GM19397 (cell line): ENCODE results near the gene ALK.

Experiments used
- ATAC-seq: cut with Tn5 transposase; IDR thresholded peaks from one replicate; pipeline ENCODE4 v1.9.1; 2021; ENCODE audit warnings: mild to moderate bottlenecking, moderate library complexity; ENCODE audit not compliant: unreplicated experiment

Gene ALK

DNA sequence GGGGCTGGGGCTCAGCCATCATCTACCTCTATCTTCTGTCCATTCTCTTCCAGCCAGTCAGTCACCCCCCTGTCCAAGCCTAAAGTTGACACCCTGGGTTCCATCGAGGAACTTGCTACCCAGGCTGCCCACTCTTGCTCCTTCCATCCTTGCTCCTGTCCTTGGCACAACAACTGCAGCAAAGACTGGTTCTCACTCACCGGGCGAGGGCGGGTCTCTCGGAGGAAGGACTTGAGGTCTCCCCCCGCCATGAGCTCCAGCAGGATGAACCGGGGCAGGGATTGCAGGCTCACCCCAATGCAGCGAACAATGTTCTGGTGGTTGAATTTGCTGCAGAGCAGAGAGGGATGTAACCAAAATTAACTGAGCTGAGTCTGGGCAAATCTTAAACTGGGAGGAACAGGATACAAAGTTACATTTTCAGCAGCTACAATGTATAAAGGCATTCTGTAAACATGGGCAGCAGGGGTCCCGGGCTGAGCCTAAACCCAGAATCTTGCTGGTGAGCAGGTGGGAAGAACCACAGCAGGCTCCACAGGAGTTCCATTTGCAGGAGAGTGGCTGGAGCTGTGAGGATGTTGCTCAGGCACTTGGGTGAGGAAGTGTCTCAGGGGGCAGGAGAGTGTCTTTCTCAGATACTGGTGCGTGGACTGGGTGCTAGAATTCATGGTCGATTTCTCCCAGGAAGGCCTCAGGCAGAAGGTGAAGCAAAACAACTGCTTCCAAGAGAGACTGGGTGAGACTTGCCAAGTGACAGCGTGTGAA lies 700.7 kb downstream of the ALK start:
- no peak for ATAC-seq

DNA sequence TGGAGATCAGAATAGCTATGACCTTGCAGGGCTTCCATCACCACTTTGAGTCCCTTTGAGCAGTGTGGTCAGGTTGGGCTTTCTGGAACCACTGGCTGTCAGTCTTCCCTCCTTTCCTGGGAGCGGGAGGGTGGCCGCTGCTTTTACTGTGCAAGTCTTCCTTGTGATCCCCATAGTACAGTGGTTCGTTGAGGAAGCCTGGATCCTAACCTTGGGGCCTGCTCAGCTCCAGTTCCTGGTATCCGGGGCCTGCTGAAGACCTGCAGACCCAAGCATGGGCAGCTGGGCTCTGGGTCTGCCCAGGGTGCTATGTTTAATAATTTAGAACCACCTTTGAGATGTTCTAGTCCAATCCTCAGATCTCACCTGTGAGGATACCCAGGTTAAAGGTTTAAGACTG lies 702.0 kb downstream of the ALK start:
- ATAC-seq = no peak

DNA sequence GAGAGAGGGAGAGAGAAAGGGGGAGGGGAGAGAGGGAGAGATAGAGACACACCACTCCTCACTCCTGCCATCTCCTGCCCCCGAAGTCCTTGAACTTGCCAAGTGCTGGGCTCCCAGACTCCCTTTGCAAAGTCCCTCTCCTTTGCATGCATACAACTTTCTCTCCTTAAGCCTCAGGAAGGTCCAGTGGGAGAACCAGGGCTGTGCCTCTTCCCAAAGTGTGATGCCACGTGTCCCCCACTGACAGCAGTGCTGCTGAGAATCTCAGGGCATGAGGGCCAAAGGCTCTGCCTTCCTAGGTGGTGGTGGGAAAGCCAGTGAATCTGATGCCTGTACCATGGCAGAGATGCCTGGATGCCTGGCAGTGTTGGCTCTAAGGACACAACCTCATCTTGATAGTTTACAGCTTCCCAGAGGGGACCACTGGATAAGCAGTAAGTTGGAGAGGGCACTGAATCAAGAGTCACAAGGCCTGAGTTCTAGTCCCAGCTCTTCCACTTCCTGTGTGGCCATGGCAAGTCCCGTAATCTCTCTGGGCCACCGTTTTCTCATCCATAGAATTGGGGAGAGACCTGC lies 702.7 kb downstream of the ALK start:
- no peak for ATAC-seq

DNA sequence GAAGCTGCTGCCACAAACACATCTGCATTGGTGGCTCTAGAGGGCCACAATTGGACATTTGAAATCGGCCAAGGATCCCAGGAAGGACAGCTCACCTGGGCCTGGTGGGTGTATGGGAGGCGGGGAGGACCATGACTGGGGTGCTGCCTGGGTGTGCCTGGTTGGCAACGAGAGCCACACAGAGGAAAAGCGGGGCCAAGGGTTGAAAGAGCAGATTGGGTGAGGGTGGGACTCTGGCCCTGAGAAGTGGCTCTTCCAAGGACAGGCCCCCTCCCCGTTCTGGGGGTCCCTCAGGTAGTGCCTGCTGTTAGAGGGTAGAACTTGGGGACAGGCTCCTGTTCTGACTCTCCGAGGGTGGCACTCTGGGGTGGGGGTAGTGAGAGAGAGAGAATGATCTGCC lies 703.3 kb downstream of the ALK start:
- no peak for ATAC-seq

DNA sequence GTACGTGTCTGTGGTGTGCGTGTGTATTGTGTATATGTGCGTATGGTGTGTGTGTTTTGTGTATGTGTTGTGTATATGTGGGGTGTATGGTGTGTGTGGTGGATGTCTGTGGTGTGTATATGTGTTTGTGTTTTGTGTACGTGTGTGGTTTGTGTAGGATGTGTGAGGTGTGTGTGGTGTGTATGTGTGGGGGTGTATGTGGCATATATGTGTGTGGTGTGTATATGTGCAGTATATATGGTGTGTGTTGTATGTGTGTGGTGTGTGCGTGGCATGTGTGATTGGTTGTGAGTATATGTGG lies 704.8 kb downstream of the ALK start:
- no peak for ATAC-seq

DNA sequence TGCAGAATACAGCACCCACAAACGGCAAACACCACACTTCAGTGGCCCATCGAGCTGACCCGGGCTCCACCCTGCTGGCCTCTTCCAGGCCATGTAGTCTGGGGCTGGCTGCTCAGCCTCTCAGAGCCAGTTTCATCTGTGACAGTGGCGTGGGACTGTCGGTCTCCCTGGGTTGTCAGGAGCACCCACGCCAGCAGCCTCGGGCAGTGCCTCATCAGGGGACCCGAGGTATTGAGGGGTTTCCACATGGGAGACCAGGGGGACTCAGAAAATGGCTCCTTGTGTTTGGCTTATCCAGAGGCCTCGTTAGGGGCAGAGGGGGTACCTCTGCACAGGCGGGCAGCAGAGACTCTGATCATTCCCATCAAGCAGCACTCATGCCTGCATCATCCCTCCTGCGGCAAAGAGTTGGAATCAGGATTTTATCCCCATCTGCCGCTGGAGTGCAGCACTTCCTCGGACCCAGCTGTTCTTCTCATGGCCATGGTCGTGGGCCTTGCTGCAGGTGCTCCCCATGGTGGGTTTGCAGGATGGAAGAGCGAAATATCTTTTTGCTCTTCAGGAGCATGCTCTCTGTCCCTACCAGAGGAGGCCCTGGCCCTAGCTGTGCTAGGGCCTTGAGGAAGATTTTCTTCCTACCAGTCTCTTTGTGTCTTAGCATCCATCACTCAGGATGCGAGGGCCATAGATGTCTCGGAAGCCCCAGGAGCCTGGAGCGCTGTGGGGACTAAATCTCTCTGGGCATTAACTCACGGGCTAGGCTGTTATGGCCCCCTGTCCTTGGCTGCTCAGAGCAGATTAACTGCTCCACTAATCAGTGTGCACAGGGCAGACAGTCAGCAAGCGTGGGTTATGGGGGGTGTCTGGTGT lies 705.4 kb downstream of the ALK start:
- no peak for ATAC-seq

DNA sequence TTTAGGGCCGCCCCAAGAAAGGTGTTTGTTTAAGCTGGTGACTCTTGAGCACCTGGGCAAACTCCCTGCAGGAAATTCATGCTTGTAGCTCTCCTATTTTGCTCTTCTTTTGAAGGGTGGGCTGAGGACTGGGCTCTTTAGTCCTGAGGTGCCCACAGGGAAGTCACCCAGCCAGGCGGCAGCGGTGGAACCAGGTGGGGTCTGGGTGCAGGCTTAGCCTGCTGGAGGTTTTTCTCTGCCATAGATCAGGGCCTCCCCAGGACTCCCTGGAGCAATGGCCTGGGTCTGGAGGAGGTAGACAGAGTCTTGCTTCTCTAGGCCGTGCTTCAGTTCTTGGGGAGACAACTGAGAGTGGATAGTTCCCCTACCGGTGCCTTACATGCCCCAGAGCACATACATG lies 706.3 kb downstream of the ALK start:
- ATAC-seq = no peak

DNA sequence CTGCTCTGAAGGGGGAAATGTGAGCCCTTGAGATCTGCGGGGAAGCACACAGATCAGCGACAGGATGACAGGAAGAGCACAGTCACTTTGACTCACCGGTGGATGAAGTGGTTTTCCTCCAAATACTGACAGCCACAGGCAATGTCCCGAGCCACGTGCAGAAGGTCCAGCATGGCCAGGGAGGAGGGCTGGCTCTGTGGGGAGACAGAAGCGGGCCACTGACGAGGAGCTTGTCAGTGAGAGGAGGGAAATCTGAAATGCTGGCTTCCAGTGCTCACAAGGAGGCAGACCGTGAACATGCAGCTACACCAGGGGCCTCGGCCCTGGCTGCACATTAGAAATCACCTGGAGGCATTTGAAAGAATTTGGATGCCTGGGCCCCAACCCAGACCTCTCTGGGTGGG lies 707.5 kb downstream of the ALK start:
- no peak for ATAC-seq

DNA sequence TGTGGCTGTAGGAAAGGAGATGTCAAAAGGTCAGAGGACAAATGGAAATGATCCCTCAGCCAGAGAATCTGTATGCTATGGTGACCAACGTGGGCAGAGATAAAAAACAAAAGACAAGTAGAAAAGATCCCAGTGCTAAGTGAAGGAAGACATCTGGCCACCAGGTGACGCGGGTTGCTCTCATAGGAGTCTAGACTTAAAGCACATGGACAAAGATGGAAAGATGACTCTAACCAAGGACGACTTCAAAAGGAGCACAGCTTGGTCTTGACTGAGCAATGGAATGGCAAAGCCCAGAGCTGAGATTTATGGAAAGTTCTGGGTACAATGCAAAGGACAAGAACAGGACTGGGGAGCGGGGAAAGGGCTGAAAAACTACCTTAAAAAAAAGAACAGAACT lies 709.4 kb downstream of the ALK start:
- ATAC-seq = no peak

DNA sequence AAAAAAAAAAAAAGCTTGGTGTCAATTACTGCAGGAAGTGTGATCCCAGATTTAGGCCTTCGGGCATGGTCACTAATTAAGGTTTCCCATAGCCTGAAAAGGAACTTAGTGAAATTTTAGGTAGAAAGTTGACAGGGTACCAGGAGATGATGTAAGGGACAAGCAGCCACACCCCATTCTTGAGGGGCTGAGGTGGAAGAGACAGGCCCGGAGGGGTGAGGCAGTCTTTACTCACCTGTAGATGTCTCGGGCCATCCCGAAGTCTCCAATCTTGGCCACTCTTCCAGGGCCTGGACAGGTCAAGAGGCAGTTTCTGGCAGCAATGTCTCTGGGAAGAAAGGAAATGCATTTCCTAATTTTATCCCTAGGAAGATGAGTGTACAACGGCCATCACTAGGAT lies 711.8 kb downstream of the ALK start:
- no peak for ATAC-seq

DNA sequence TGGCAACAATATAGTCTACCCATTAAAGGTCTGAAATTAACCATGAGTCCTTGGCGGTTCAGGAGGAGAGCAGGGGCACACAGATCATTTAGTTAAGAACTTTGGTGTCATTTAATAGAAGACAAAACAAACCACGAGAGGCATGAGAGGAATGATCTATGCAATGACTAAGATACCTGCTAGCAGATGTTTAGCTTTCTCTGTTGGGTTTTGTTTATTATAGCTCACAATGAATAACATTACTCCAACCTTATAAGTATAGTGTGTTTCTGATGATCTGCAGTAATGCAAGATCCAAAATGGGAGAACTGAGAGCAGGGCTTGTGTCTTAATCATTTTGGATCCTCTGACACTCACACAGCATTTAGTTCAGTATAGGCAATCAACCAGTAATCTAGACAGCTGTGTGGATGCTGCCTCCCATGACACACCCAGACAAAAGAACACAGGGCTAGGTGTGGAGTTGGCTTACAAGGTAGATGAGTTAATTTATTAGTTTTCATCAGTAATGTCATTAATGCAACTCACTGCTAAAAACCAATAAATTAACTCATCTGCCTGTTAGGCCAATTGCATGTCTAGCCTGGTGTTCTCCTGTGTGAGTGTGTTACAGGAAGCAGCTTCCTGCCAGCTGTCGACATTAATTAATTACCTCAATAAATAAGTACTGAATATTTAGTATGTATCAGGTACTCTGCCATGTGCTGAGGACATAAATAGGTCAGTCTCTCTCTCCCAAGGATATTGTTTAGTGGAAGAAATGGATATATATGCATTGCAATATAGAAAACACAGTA lies 713.8 kb downstream of the ALK start:
- no peak for ATAC-seq

DNA sequence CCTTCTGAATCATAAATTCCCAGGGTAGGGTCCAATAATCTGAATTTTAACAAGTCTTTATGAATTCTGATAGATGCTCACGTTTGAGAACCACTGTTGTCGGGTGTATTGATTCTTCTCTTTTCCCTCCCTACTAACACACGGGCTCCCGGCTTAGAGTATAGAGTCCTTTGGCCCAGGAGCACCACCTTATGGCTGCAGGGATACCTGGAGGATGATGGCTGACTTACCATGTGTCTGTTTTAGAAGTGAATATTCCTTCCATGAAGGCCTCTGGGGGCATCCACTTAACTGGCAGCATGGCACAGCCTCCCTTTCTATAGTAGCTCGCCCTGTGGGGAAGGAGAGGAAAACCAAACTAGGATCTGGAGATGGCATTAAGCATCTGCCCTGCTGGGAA lies 714.4 kb downstream of the ALK start:
- no peak for ATAC-seq

DNA sequence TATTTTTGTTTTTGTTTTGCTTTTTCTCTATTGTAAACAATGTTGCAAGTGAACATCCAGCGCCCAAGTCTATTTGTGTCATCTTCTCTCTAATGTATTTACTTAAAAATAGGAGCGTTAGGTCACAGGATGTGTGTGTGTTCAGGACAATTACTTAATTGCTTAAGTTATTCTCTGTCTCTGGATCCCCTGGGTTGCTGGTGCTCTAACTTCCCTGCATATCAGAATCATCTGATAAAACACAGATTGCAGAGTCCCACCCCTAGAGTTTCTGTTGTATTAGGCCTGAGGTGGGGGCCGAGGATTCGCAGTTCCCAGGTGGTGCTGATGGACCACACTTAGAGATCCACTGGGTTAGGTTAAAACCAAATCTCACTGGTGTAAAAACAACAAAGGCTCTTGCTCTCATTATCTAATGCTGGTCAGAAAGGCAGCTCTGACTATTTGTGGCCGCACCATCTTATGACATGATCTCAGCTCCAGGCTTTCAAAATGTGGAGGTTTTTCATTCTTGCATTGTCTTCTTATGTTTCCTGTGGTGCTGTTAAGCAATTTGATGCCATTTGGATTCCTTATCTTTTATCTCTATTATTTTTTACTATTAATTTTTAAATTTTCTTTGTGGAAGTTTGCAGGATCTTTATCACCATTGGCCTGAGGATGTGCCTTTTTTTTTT lies 718.4 kb downstream of the ALK start:
- no peak for ATAC-seq

DNA sequence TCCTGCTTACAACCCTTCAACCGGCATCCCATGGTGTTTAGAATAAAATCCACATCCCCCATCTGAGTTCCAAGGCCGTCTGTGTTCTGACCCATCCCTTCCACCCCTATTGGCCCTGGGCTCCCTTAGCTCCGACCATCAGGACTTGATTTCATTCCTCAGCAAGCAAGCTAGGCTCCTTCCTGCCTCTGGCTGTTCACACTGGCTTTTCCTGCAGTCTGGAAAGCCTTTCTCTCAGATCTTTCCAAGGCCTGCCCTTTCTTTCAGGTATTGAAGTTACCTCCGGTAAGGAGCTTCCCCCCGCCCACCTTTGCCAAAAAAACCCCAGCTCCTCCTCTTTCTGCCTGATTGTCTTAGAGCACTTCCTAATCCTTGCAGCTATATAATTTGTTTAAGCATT lies 719.4 kb downstream of the ALK start:
- ATAC-seq = no peak

DNA sequence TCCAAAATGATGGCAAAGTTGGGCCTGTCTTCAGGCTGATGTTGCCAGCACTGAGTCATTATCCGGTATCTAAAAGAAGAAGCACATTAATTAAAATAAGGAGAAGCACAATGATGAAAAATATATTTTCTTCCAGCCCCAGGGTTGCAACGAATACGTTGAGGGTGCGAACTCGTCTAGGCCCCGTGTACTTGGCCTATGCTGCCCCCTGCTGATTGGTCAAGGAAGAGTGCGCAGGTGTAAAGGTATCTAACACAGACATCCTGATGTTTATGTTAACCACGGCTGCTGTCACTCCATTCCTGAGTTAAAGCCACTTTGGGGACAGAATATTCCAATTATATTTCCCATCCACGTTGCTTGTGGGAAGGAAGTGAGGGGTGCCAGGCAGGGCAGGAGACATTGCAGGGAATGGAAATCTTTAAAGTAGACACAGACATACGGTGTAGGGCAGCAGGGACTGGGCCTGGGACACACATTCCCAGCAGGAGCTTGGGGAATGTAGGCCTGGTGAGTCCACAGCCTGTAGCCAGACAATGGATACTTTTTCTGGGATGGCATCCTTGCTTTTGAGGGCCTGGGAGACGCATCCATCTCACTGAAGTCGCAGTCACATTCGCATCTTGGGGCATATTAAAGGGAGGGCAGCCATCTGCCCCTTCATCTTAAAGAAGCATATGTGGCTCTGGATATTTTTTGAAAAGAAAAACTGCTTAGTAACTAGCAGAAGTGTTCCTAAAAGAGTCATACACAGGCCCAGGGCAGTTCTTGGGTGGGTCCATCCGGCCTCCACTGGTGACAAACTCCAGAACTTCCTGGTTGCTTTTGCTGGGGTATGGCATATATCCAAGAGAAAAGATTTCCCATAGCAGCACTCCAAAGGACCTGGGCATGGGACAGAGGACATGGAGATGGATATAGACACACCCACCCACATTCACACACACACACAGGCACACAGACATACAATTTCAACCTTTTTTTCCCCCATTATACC lies 724.3 kb downstream of the ALK start:
- ATAC-seq = no peak

DNA sequence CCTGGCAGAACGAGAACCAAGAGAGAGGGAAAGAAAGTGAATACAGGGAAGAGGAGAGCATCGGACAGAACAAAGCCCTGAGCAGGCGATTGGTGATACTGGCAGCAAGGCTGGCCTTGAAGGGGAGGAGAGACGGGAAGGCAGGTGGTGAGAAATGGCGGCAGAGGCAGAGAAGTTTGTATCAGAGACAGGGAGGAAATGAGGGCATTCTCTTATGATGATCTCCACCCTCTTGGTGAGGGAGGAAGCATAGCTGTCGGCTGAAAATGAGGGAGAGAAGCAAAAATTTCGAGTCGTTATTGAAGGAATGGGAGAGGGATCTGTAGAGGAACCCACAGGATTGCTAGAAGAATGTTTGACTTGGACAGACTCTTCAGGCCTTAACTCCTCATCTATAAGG lies 725.6 kb downstream of the ALK start:
- ATAC-seq = no peak

DNA sequence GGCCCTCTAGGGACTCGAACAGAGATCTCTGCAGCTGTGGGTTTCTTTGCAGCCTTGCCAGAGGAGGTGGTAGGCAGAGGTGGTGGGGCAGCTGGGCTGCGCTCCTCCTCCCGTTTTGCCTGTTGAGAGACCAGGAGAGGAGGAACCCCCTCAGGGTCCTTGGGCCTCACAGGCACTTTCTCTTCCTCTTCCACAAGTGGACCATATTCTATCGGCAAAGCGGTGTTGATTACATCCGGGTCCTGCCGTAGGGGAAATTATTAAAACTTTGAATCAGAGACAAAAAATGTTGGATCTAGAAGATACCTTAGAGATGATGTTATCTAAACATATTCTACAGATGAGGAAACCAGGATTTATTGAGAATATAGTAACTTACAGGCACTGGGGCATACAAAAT lies 727.7 kb downstream of the ALK start:
- ATAC-seq = no peak

DNA sequence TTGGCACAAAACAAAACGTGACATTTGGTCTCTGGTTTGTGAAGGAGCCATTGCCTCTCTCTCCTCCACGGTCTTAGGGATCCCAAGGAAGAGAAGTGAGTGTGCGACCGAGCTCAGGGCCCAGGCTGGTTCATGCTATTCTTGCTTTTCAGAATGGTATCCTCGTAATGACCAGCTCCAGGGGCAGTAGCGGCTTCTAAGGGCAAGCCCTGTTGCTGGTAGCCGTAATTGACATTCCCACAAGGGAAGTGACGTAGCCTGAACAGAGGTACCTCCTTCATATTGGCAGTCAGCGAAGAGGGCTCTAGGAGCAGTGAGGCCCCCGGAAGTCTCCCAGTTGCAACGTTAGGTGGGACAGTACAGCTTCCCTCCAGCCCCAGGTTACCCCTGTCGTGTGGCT lies 728.3 kb downstream of the ALK start:
- no peak for ATAC-seq

DNA sequence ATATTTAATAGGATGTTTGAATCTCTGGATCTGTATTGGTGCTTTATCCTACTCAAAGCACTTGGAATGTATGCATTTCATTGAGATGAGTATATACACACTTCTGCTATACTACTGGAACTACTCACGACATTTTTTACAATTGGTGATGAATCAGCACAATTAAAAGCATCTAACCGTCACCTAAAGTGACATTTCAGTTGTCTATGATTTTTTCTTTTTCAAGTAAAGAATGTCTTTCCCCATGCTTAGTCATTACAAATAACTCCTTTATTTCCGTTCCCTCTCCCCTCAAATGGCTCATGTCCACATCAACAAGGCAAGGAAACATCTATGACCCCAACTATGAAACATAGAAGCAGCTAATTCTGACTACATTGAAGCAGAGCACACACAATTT lies 728.9 kb downstream of the ALK start:
- ATAC-seq = no peak

DNA sequence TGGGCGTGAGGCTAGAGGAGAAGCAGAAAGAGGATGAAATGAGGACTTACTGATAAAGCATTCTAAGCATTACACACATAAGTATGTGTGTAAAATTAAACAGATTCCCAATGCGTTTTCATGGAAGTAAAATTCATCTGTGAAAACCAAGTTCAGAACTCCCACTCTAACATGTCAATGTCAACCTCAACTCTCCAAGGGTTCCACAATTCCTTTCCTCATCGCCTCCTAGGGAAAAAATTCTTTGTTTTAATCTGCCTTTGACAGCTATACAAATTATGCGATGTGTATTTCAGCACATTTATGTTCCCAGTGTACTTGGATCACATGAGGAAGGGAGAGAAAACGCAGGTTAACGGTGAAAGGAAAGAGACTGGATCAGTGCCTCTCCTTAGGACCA lies 729.6 kb downstream of the ALK start:
- ATAC-seq = no peak
